Superior temporal gyrus (tissue), 1 donor: ENCODE measurements around the gene PAK5.

ENCODE experiments used
- DNase-seq: peaks from one replicate; pipeline ENCODE4 v3.0.0-alpha.2; 2016; ENCODE audit errors: extremely low spot score

Gene PAK5

DNA sequence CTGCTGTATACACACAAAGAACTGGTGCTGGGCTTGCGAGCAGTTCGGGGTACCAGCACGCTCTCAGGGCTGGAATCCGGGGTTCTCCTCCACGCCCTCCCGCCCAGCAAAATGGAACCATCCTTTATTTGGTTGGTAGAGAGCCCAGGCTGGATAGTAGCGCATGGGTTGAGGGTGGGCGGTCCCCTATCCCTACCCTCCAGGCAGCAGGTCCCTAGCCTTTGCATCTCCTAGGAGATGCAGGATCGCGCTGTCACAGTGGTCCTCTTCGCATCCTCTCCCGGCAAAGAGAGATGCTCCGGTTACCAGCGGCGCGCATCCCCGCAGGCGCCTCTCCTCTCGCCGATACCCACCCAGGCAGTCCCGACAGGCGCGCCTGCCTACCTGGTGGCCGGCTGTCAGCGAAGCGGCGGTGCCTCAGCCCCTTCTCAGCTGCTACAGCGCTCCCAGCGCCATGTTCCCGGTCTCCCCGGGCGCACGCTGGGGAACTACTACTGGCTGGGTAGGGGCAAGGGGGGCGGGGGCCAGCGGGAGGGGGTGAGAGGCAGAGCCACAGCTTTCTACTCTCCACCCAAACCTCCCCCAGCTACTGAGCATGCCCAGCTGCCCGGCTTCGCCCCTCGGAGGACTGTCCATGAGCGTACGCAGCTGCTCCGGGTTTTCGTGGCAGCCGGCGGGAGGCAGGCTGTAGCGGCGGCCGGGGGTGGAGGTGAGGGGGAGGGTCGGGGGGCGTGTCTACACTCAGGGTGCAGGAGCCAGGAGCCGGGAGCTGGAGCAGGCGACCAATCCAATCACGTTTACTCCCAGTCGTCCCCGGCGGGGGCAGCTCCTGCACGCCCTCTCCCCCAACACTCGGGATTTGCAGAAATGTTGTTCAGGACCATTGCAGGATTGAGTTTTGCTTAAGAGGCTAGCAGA lies at the start of gene PAK5:
PAK5 (minus strand) TSS at position 699 of the 918 bp plus-strand sequence. CDS start 194,748 bp downstream, outside the sequence.
- peak; percentile 77 for DNase-seq

DNA sequence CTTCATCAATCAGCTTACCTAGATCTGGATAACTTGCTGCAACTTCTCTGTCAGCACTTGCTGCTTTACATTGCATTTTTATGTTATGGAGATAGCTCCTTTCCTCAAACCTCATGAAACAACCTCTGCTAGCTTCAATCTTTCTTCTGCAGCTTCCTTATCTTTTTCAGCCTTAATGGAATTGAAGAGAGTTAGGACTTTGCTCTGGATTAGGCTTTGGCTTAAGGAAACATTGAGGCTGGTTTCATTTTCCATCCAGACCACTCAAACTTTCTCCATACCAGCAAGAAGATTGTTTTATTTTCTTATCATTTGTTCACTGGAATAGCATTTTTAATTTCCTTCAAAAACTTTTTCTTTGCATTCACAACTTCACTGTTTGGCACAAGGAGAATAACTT lies 48.8 kb upstream of the PAK5 start:
- no peak for DNase-seq

DNA sequence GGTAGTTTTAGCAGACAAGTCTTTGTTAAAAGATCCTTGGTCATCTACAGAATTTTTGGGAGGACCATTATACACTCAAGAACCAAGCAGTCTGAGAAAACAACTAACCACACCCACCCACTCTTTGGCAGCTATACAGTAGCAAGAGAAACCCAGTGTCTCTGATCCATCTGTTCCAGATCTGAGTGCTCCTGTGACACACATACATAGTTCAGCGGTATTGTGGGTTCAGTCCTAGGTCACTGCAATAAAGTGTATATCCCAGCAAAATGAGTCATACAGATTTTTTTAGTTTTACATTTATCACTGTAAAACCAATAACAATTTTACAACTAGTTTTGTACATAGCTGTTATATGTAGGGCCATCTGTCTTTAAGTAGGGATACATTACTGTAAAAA lies 47.4 kb upstream of the PAK5 start:
- no peak for DNase-seq

DNA sequence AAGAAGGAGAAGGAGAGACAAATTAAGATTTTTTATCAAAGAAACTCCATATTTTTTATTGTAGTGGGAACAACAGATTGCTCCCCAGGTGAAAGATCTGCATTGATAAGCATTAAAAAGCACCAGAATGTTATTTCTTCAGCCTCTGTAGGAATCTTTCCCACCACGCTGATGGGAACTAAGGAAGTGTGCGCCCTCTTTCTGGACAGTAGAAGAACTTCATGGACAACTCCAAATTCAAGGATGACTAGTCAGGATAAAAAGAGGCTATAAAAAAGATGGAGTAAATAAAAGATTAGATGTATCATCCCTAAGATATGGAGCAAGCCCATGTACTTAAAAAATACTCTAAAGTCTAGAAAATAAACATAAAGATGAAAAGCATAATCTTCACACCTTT lies 45.8 kb upstream of the PAK5 start:
- no peak for DNase-seq

DNA sequence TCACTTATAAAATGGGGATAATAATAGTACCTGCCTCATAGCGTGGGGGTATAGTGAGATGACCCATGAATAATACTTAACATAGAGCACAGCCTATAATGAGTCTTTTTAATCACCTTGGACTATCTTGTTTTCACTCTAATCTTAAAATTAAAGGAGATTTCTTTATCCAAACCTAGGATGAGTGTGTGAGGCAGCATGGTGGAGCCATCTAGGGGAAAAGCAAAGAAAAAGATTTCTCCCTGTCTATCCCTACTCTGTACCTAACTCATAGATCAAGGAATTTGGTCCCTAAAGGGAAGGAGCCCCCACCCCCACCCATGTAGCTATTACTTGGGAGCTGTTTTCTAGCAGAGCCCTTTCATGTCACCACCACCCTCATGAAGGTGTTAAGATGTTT lies 45.2 kb upstream of the PAK5 start:
- DNase-seq = peak; percentile 40

DNA sequence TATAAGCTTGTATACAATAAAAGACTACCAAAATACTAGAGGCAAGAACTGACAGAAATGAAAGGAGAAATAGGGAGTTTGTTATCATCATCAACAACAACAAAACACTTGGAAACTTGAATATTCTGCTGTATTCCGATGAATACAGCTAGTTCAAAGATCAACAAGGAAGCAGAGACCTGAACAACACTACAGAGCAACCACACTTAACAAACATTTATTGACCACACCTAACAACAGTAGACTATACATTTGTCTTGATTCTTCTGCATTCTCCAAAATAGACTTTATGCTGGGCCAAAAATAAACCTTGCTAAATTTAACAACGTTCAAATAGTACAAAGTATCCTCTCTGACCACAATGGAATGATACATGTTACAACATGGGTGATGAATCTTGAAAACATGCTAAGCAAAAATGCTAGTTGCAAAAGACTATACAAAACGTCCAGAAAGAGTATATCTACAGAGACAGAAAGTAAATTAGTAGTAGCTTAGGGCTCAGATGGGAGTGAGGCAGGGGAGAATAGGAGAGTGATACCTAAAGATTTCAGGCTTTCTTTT lies 39.1 kb upstream of the PAK5 start:
- DNase-seq = no peak

DNA sequence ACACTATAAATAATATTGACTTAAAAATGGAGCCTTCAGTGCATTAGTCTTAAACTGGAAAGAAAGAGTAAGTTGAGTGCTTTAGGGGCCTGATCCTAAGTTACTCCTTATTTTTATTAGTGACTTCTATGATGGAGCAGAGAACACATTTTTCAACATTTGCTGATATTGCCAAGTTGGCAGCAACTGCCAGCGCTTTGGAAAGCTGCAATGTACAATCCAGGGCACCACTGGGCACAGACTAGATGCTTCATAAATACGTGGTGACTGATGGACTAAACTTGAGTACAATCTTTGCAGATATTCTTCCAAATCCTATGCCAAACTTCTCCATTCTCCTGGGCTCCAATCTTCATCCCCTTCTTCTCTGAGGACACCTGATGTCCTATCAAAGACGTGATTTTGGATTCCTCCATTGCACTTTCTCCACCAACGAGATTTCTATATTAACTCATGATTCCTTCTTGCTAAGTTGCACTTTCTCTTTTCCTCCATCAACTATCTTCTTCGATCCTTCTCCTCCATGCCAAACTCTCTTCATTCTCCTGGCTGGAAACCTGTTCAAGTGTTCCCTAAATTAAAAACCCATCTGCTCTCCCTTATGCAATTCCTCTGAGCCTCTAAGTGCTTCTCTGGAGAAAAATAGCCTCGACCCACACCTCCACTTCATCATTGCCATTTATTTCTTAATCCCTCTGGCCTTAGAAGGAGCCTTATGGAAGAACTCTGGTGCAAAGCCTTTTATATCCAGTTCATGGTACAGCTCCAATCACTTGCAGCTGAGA lies 28.5 kb upstream of the PAK5 start:
- no peak for DNase-seq

DNA sequence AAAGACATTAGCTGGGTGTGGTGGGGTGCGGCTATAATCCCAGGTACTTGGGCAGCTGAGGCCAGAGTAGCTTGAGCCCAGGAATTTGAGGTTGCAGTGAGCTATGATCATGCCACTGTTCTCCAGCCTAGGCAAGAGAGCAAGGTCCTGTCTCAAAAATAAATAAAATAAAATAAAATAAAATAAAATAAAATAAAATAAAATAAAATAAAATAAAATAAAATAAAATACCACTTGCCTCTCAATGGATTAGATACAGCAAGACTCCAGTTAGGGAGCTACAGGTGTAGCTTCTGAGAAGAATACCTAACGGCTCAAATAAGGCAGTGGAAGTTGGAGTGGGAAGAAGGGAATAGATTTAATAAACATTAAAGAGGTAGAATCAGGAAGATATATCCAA lies 13.7 kb upstream of the PAK5 start:
- DNase-seq = no peak

DNA sequence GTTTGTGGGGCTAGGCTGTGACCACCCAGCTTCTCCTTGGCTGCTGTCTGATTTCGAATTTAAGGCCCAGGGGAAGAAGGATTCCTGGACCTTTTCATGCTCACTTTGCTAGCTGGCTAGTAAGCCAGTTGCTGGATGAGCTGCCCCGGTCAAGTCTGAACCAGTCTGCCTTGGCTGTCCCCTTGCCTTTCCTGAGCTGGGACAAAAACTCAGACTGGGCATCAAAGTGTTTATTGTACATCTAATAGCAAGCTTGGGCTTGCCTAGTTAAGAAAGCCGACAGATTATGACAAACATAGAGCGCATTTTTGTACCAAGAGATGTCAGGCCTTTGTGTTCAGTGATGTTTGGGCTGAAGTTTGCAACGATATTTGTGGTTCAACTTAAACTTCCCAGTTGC lies 750 bp upstream of the PAK5 start:
- no peak for DNase-seq

DNA sequence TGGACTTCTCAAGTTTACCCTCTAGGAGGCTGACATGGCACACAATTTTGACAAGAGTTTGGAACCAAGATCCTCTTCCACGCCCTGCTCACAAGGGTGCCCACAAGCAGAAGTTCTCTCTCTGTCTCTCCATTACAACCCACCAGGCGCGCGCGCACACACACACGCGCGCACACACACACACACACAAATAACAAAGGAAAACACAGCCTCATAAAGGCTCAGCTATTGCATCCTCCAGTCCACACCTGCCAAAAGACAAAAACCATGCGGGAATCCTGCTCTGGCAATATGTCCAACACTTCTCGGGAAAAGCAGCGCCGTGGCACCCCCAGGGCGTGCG lies 870 bp downstream of the PAK5 start:
- no peak for DNase-seq

DNA sequence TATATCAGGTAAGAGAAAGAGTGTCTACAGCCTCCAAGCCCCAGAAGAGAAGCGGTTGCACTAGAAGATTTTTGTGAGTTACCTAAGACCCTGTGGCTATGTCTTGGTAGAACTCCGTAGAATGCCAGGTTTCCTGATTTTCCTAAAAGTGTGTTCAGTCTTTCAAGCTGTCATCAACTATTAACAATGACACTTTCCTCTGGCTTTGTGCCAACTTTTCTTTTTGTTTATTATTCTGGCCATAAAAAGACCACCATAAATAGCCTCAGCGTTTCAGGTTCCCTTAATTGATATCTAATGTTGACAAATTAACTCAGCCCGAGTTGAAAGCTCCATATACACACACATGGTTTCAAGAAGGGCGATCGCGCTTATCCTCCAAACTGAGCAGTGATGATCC lies 1.2 kb downstream of the PAK5 start:
- peak; percentile 60 for DNase-seq

DNA sequence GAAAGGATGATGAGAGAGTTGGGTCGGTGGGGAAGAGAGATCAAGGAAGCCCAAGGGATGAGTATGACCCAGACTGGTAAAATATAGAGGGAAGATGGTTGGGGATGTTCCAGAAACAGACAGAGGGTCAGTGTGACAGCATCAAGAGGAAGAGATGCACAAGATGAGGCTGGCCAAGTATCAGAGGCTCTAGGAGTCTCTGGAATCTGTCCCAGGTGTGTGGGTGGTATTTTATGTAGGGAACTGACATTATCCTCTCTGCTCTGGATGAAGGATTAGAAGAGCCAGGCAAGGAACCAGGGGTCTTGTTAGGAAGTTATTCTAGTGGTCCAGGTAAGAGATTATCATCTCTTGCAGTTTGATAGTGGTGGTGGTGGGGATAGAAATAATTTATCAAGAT lies 3.6 kb downstream of the PAK5 start:
- peak; percentile 44 for DNase-seq

DNA sequence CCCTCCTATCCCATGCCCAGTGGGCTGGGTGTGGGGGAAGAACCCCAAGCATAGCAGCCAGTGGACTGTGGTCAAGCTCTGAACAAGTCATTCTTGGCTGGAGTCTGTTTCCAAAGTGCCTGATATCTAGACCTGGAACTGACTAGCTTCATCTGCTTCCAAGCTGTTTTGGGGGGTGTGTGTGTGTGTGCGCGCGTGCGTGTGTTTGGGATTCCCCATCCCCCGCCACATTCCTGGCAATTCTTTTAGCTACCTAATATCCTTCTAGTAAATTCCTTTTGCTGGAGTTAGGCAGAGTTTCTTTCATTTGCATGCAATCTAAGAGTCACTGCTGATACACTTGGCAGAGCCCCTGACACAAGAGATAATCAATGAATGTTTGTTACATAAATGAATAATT lies 7.8 kb downstream of the PAK5 start:
- DNase-seq = no peak

DNA sequence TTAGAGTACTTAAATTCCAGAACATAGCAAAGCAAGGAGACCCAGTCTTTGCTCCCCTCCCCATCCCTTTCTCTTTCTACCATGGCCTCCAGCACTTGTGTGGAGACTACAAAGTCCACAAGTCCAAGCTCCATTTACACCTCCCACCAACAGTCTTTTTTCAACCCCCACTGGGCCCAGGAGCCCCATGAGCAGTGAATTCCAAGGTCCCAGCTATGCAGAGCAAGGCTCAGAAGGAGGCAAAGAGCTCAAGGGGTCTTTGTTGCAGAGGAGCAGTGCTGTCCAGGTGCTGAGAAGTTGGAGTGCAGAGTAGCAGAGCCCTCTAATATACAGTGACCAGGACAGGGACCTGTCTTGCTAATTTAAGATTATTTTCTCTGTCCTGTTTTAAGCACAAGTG lies 9.0 kb downstream of the PAK5 start:
- DNase-seq = no peak

DNA sequence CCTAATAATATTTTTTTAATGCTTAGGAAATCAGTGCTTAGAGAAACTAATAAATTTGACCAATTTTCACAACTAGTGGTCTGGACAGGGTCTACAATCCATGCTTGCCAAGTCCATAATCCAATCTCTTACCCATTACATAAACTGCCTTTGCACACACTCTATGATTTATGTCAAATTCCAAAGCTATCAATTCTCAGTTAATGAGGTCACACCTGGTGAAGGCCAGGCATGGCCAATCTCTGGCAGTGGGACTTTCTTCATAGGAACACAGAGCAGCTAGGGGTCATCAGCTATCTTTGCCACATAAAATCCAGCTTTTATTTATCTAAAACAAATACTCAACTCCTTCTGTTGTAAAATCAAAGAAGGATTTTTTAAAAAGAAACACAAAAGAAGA lies 21.2 kb downstream of the PAK5 start:
- no peak for DNase-seq

DNA sequence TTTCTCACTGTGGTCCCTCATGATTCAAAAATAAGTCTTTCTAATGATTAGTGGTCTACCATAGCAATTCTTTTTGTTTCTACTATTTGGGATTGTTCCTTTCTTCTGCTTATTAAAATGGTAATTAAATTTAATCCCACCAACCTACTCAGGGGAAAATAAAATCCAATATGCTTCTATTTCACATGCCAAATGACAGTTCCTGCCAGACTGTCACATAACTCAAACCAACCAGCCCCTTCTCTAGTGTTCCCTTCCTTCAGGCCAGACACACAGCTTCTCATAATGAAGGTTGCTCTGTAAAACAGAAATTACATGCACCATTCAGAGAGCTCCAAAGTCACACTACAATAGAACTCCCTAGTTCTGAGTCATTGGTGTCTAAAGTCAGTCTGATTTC lies 23.2 kb downstream of the PAK5 start:
- no peak for DNase-seq

DNA sequence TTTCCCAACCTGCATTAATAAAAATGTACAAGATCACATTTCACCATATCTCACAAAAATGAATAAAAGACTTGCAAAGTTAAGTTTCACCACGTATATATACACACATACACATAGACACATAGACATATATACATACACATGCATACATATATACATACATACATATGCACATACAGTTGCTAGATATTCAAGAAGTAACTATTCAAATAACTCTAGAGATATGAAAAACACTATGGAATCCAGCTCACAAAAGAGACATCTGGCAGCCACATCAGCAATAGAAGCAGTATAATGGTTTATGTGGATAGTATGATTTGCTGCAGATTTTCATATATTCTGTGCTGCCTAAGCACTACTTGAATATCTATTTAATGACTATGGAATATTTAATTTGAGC lies 28.1 kb downstream of the PAK5 start:
- DNase-seq = no peak

DNA sequence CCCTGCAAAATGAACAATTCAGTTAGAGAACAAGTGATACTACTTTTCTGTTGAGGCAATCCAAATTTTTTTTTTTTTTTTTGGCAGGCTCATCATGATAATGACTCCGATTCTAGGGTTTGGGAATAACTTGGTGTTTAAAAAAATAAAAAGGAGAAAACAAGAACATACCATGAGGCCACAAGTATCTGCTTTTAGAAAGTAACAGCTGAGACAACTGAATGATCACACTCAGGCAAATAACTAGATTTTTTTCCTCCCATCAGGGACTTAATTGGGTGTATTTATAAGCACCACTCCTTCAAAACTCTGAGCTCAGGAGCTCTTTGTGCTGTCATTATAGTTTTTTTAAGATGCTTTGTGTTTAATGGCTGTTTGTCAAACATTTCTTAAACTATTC lies 29.6 kb downstream of the PAK5 start:
- no peak for DNase-seq

DNA sequence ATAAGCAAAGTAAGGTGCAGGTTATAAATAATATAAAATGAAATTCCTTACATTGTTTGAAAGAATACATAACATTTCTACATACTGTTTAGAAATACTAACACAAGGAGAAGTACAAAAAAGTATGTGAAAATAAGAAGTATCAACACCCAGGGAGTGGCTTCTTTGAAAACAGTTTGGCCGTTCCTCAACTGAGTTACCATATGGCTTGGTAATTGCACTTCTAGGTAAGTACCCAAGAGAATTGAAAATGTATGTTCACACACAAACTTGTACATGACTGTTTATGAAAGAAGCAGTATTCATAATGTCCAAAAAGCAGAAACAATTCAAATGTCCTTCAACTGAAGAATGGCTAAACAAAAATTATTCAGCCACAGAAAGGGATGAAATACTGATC lies 30.7 kb downstream of the PAK5 start:
- no peak for DNase-seq

DNA sequence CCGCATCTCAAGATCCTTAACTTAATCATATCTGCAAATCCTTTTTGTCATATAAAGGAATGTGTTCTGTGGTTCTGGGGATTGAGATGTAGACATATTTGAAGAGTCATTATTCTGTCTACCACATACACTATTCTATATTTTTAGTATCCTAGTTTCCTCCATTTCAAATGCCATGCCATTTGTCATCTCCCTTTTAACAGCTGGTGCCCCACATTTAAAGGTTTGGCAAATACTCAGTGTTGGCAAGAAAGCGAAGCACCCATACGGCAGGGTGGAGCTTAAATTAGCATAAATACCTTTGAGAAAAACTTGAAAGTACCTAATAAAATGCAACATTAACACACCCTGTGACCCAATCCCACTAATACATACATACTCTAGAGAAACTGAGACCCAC lies 31.7 kb downstream of the PAK5 start:
- DNase-seq = no peak

DNA sequence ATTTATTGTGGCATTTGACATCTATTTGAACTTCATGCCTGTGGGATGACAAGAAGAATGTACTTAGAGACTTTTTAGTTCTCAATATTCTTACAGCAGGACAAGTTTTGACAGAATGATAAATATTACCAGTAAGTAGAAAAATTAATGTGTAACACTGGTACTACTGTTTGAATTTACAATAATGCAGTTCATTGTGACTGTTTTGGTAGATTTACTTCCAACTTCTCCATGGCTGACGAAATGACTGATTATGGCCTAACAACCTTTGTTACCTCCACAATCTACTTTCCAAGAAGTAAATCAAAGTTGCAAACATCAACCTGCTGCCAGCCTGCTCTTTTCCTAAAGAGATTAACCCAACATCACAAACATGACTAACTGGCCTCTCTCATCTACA lies 38.5 kb downstream of the PAK5 start:
- DNase-seq = no peak

DNA sequence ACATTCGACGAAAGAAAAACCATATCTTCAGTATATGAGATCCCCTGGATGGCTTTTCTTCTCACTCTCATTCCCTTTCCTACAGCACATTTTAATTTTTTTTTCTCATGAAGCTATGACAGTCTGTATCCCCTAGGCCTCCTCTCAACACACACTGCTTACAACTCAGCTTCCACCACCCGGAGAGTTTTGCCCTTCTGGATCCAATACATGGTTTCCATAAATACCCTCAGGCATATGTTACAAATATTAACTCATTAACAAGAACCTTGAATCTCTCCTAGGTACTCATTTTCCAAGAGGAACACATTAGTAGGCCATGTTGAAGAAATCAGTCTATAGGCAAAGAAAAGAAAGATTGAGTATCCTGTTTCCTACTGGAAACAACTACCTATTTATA lies 44.0 kb downstream of the PAK5 start:
- no peak for DNase-seq

DNA sequence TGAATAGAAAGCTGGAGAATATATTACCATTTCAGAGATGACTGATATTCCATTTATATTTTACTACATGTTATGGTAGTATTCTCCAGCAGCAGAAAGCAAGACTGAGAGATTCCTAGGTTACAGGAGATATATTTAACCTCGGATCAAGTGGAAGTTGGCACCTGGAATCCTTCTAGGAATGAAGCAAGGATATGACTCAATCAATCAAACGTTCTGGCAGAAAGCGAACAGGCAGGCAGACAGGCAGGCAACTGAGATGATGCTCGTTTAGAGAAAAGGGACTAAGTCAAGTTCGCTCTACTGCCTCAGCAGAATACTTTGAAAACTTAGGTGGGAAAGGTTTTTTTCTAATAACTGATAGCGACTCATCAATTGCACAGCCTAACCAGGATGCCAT lies 46.2 kb downstream of the PAK5 start:
- no peak for DNase-seq
